IPS-NIHi7 (cell line): ENCODE results near the gene YKT6.
A peak's percentile ranks its signal among the peaks of the same experiment; 100 is the strongest.

ENCODE experiments used
- DNase-seq: peaks from one replicate; pipeline ENCODE4 v3.0.0; 2012; ENCODE audit warnings: mixed read lengths; ENCODE audit errors: extremely low spot score

The YKT6 gene

DNA sequence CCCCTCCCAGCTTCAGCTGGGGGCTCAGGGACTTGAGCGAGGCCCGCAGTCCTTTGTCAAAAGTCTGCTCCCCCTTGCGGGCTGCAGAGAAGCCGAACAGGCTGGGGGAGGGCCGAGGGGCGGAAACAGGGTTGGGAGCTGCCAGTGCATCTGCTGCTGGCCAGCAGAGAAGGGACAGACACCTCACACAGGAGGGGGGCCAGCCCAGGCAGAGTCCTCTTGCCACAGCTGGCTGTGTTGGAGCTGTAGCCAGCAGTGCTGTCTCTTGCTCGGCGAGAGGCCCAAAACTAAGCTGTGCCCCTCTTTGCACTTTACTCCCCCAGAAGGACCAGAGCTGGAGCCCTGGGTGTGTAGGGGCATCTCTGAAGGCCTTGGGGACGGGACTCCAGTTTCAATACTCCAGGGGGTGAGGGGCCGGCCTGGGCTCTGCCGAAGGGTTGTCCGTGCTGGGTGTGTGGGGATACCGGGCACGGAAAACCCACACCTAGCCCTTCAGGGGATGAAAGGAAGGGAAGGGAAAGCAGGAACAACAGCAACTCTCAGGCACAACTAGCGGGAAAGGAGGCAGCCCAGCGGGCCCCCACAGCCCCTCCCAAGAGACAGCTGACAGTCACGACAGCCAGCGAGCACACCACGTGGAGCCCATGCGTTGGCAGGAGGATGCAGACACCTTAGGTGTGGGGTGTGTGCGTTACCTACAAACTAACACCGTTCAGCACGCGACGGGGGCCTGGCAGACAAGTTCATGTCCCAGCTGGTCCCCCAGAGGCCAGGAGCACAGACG is 17.8 kb downstream of the YKT6 start:
- peak; percentile 89 for DNase-seq

- DNase-seq = no peak
Measured at GRCh38 chr7:44219371-44220045, 18.7 kb downstream of the YKT6 start.

GRCh38 chr7:44220046-44220357 is 19.2 kb downstream of the YKT6 start:
- DNase-seq = no peak

DNA sequence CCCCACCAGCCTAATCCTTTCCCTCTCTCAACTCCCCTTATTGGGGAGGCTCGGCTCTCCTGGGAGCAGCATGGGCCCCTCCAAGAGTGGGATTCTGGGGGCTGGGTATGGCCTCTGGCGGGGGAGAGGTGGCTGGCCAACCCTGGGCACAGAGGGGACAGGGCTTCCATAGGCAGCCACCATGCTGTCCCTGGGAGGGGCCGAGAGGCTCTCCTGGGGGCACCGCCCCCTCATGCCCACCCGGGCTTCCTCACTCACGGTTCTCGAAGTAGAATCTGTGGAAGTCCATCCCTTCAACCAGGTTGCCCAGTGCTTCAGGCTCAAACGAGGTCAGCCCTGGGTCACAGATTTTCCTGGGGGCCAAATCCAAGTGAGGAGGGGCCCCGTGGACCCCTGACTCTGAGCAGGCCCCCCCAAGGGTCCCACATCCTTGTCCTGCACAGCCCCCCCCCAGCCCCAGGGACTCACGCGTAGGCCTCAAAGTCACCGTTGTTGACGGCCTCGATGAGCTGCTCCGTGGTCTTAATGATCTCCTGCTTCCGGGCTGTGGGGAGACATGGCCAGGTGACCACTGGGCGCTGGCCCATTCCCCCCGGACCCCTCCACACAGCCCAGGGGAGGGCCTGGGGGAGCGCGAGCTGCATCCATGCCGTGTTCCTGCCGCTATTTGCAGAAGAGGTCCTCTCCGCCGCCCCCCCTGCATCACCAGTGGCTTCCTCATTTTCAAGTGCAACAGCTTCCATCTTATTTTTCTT is 19.8 kb downstream of the YKT6 start:
- DNase-seq = no peak

GRCh38 chr7:44221231-44221791 is 20.5 kb downstream of the YKT6 start:
- no peak for DNase-seq

DNA sequence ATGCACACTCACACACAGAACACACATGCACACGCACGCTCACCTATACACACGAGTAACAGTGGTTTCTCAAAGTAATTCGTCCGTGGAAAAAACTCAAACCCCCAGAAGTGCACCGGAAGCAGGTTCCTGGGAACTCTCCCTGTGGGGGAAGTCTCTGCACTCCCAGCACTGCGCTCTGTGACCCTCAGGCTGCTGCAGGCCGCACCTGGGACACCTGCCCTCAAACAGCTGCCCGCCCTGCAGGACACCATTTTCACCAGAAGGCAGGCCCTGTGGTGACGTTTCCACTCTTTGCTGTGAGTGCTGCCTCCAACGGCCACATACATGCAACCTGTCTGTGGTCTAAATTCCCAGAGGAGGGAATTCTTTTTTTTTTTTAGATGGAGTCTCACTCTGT is 21.3 kb downstream of the YKT6 start:
- DNase-seq = no peak

- DNase-seq = no peak
Measured at GRCh38 chr7:44222776-44223261, 22.0 kb downstream of the YKT6 start.

DNA sequence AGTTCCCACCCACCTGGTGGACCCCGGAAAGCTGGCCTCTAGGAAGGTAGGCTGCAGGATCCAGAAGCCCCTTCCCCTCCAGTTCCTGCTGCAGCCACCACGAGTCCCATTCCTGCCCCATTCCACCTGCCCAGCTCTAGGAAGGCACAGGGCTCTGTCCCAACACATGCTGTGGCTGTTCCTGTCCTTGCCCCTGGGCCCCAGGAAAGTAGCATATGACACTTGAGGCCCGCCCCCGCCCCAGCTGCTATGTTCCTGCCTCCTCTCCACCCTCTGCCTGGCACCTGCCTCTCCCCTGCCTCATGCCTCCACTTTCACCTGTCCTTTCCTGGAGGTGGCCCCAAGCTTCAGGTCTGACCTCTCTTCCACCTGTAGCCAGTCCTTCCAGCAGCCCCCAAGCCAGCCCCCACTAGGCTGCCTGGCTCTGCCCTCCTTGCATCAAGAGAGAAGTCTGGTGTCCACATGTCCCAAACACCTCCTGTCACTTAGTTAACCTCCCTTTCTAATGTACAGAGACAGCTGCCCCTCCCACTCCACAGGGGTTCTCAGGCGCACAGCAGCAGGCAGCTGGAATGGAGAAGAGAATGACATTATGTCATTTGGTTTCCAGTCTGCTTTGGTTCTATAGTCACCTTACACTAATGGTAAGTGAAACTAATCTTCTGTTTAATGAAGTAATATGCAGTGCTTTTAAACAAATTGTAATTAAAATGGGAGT is 22.7 kb downstream of the YKT6 start:
- DNase-seq = no peak

GRCh38 chr7:44224080-44224973 is 23.5 kb downstream of the YKT6 start:
- DNase-seq = no peak

- DNase-seq = no peak
Measured at GRCh38 chr7:44224974-44225565, 24.3 kb downstream of the YKT6 start.

GRCh38 chr7:44225566-44226395 is 25.0 kb downstream of the YKT6 start:
- no peak for DNase-seq

DNA sequence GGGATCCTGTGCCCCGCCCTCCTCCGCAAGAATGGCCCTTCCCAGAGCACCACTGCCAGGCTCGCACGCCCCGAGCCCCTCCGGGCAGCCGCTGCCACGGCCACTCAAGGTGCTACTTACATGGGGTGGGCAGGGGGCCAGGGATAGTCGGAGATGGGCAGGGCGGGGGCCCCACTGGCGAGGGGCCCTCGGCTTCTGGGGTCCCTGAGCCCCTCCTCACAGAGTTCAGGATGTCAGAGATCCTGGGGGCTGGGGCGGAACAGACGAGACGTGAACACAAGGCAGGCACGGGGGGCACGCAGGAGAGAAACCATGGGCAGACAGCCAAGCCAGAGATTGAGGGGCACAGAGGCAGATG is 25.6 kb downstream of the YKT6 start:
- no peak for DNase-seq

GRCh38 chr7:44227911-44228310 is 27.1 kb downstream of the YKT6 start:
- DNase-seq = no peak

DNA sequence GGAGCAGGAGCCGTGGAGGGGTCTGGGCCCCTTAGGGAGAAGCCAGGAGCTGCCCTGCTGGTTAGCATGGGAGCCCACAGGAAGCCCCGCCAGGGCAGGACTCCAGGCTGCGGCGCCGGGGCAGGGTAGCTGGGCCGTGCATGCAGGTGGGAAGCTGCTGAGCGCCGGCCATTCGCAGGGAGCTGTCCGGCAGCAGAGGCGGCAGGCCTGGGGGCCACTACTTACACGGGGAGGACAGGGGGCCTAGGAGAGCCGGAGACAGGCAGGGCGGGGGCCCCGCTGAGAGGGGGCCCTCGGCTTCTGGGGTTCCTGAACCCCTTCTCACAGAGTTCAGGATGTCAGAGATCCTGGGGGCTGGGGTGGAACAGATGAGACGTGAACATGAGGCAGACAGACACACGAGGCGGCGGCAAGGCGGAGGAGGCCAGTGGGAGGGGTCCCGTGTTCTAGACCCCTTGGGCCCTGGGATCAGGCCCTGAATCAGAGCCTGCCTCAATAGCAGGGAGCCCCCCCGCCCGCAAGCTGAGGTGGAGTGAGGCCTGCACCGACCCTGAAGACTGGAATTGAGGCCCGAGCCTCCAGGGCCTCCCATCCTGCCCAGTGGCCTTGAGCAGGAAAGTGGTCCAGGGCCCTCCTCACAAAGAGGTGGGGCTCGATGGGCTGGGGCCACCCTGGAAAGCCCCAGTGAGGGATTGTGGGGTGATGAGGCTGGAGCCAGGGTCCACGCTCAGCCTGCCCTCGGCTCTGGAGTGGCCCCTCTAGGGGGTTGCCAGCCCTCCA is 28.0 kb downstream of the YKT6 start:
- no peak for DNase-seq

GRCh38 chr7:44229546-44230105 is 28.8 kb downstream of the YKT6 start:
- DNase-seq = no peak

DNA sequence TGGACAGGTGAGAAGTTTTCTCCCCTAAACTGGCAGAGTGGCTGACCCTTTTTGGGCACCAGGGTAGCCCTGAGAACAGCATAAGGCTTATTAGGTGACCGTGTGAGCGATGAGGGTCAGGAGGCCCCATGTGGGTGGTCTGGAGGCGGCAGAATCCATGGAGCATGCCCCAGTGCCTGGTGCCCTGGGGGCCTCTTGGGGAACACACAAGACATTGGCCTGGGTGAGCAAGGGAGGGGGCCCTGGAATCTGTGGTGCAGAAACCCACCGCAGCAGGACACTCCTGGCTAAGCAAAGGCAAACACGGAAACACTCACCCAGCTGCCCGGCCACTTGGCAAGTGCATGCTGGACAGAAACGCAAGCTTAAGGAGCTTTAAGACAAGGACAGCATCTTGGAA is 29.5 kb downstream of the YKT6 start:
- no peak for DNase-seq

- no peak for DNase-seq
Measured at GRCh38 chr7:44231088-44231487, 30.3 kb downstream of the YKT6 start.

DNA sequence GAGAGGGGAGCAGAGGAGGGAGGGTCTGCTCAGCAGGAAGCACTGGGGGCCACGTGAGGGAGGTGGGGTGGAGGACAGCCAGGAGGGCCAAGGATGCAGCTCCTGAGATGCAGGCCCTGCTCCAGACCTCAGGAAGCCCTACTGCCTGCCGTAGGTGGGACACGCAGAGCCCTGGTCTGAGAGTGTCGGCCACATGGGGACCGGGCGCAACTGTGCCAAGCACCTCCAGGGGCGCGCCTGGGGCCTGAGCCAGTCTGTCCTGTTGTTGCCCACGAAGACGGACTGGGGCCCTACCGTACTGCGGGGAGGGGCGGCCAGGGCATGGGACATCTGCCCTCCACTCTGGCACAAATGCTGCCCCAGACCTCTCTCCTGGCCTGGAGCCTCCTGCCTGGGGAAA is 31.6 kb downstream of the YKT6 start:
- DNase-seq = no peak
